ENCODE measurements around the gene GRIK1.

Gene GRIK1

DNA sequence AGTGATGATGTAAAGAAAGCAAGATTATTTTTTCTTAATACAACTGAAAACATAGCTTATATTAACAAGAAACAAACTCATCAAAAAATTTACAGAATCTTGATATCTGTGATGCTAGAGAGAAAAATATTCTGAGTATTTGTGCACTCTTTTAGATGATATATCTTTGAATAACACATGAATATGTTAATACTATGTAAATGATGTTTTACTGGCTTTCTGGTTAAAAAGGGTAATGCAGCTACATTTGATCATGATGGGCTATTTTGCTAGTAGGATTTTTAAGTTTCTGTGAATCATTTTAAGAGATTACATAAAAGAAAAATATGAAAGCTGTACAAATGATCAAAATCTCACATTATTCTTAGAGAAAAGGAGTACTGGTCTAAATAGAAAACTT is 114.5 kb downstream of the GRIK1 start:
- H3K27ac ChIP-seq: no peak overlapping the region
- TF ChIP-seq, protein P1, sequence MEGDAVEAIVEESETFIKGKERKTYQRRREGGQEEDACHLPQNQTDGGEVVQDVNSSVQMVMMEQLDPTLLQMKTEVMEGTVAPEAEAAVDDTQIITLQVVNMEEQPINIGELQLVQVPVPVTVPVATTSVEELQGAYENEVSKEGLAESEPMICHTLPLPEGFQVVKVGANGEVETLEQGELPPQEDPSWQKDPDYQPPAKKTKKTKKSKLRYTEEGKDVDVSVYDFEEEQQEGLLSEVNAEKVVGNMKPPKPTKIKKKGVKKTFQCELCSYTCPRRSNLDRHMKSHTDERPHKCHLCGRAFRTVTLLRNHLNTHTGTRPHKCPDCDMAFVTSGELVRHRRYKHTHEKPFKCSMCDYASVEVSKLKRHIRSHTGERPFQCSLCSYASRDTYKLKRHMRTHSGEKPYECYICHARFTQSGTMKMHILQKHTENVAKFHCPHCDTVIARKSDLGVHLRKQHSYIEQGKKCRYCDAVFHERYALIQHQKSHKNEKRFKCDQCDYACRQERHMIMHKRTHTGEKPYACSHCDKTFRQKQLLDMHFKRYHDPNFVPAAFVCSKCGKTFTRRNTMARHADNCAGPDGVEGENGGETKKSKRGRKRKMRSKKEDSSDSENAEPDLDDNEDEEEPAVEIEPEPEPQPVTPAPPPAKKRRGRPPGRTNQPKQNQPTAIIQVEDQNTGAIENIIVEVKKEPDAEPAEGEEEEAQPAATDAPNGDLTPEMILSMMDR (conservative IDR thresholded peaks at IDR 0.05): no peak

DNA sequence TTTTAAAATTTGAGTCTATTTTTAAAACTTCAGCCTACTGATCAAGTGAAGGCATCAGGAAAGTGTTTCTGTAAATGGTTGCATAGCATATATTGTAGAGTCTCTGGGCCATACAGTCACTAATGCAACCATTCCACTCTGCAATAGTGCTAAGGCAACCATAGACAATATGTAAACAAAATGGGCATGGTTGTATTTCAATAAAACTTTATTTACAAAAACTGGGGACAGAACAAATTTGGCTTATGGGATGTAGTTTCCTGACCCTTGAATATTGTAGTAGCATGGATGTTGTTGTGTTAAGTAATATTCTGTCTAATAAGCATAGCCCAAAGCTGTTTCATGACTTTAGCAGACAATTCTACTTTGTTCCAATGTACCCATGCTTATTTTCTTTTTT is 117.7 kb downstream of the GRIK1 start:
- H3K27ac ChIP-seq: no peak overlapping the region
- TF ChIP-seq, protein P1 (conservative IDR thresholded peaks at IDR 0.05): no peak
- no peak for TF ChIP-seq ZFX (IDR thresholded peaks at IDR 0.05)

DNA sequence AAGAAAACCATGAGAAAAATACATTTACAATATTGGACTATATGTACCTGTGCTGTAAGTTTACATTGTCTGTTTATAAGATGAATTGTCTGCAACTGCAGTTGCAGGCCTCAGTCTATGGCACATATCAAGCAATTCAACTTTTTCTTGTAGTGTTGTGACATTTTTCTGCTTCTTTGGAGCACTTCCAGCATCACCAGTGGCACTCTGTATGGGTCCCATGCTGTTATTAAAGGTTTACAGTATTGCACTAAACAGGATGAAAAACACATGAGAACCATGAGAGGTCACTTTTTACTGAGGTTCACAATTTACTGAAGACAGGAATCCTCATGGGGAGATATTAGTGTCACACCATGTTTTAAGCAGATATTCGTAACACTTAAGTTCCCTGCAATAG is 118.6 kb downstream of the GRIK1 start:
- no peak for TF ChIP-seq ZFX (IDR thresholded peaks at IDR 0.05)
- TF ChIP-seq, protein P1 (conservative IDR thresholded peaks at IDR 0.05): no peak

DNA sequence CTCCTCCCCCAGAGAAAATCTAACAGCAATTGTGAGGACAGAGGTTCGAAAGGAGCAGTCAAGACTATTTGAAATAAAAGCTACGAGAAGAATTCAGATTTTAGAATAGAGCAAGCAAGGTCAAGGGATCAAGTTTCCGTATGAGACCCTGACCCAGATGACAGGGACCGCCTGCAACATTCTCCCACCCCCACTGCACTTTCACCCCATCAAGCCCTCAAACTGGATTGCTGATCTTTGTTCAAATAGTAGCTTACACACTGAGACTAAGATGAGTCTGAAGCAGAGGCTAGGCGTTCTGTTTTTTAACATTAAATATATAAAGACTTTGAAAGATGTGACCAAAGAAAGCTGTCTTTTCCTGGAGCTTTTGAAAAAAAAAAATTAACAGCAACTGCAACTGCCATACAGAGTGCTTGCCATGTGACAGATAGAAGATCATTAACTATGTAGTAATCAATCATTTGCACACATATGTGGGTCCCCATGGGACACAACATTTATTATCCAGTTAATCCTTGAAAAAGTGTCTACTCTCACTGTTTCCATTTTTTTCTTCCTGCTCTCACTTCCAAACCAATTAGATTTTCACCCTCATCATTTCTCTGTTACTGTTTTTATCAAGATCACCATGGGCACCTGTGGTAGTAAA is 120.0 kb downstream of the GRIK1 start:
- H3K27ac ChIP-seq: no peak overlapping the region
- TF ChIP-seq ZFX (IDR thresholded peaks at IDR 0.05): no peak
- TF ChIP-seq, protein P1 (conservative IDR thresholded peaks at IDR 0.05): no peak

More for the DNA sequence above, 118.6 kb downstream of the GRIK1 start:
- no peak overlapping the region for H3K27ac ChIP-seq

DNA sequence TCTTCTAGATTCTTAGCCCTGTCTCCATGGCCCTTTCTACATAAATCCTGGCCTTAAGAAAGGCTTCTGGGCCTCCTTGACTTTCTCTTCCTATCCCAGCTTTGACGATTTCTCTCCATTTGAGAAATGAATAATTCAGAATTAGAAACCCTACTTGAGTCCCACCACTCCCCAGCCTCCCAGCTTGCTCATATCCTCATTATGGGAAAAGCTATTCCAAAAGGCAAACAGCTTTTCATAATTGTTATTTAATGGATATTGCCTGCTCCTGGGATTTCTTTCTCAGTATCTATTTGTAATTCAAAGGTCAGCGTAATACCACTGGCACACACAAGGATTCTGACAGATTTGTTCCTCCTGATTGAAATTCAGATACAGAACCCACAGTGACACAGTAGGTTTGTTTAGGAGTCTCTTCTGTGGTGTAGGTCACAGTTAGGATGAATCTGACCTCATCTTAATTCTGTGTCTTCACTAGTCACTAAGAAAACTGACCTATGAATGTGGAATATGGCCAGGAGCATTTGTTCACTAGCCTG is 121.3 kb downstream of the GRIK1 start:
- TF ChIP-seq ZFX (IDR thresholded peaks at IDR 0.05): no peak
- TF ChIP-seq, protein P1 (conservative IDR thresholded peaks at IDR 0.05): no peak
- no peak overlapping the region for H3K27ac ChIP-seq

DNA sequence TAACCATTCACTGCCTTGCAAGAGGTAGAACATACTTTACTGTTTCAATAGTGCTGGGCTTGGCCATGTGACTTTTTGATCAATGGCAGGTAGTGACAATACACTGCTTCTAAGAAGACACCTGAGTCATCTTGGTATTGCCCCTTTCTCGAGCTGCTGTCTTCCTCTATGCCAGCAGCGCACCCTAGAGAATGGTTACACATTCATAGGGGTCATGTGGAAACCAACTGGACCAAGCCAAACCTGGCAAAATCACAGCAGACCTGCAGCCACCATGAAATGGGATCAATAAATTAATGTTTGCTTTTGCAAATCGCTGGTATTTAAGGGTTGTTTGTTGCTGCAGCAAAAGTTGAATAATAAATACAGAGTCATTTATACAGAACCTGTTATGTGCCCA is 122.3 kb downstream of the GRIK1 start:
- TF ChIP-seq, protein P1 (conservative IDR thresholded peaks at IDR 0.05): no peak
- no peak for TF ChIP-seq ZFX (IDR thresholded peaks at IDR 0.05)
- H3K27ac ChIP-seq: no peak overlapping the region

DNA sequence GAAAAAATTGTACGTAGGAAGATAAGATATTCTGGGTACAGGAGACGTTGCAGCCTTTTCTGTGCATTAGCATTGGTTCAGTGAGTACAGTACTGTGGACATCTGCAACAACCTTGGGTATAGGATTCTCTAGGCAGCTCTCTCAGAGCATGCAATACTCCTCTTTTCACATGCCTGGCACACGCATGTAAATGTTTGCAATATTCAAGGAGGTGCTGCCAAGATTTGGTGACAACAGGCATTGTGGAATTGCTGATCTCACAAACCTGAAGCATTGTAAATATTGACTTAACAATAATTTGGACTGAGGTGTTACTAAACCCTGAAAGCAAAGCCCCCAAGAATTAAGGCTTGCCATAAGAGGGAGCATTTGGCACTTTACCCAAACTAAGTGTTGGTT is 126.8 kb downstream of the GRIK1 start:
- TF ChIP-seq, protein P1 (conservative IDR thresholded peaks at IDR 0.05): no peak
- TF ChIP-seq ZFX (IDR thresholded peaks at IDR 0.05): no peak
- H3K27ac ChIP-seq: no peak overlapping the region

Data from C4-2B (cell line).